HG03280 (cell line): Measurements from ENCODE around the gene TRAM2.
A peak's percentile ranks its signal among the peaks of the same experiment; 100 is the strongest.

Experiments
- ATAC-seq: cut with Tn5 transposase; IDR thresholded peaks from one replicate; pipeline ENCODE4 v1.9.1; 2021; ENCODE audit warnings: mild to moderate bottlenecking, moderate library complexity; ENCODE audit not compliant: unreplicated experiment

The TRAM2 gene, protein sequence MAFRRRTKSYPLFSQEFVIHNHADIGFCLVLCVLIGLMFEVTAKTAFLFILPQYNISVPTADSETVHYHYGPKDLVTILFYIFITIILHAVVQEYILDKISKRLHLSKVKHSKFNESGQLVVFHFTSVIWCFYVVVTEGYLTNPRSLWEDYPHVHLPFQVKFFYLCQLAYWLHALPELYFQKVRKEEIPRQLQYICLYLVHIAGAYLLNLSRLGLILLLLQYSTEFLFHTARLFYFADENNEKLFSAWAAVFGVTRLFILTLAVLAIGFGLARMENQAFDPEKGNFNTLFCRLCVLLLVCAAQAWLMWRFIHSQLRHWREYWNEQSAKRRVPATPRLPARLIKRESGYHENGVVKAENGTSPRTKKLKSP

DNA sequence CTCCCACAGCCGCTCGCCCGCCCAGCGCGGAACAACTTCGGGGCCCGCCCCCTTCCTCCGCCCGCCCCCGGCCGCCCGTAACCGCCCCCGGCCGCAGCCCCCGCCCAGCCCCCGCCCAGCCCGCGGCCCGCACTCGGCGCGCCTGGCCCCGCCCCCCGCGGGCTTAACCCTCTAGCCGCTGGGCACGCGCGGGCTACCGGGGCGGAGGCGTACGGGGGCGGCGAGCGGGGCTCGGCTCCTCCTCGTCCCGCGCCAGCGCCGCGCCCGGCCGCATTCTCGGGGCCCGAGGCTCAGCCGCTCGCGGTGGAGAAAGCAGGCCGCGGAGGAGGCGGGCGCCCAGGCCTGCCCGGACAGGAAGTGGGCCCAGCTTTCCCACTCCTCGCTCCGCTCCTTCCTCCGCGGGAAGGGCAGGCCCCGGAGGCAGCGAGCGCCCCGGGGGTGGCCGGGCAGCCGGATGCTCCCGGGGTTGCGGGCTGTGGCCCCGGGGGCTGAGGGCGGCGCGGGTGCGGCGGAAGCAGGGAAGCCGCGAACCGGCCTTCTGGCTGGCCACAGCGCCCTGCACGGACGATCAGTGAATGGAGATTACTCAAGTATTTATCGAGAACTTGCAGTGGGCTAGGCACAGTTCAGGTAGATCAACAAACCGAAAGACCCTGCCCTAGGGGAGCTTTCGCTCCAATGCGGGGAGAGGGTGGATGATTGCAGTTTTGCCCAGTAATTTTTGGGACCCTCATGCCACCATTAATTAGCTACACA lies at the start of gene TRAM2:
Gene TRAM2 (minus strand): TSS at position 39 of the 756 bp plus-strand sequence. CDS start 145 bp downstream, outside the sequence.
- ATAC-seq: peak; percentile 55

DNA sequence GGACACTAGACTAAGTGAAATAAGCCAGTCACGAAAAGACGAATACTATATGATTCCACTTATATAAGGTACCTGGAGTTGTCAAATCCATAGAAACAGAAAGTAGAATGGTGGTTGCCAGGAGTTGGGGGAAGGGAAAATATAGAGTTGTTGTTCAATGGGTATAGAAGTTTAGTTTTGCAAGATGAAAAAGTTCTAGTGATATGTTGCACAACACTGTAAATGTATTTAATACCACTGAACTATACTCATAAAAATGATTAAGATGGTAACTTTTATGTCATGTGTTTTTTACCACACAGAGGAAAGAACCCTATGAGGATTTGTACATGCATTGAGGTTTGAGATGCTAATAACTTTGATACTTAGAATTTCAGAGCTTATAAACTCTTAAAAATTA lies 46.0 kb upstream of the TRAM2 start:
- ATAC-seq: no peak

DNA sequence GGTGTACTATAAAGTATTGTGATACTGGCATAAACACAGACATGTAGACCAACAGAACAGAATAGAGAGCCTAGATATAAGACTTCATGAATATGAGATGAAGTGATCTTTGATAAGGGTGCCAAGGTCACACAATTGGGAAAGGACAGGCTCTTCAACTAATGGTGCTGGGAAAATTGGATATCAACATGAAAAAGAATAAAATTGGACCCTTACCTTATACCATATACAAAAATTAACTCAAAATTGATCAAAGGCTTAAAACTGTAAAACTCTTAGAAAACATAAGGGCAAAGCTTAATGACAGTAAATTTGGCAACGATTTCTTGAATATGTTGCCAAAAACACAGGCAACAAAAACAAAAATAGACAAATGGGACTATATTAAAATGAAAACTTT lies 44.8 kb upstream of the TRAM2 start:
- ATAC-seq: no peak

DNA sequence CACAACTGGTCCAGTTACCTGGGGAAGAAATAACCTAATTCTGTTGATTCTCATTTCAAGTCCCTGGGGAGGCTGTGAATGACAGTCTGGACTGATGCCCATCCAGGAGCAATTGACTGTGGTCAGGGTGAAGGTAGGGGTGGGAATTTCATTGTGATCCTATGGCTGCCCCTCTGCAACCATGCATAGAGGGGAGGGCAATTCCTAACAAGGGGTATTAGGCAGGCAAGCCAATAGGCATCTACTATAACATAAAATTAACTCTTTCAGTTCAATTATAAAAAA lies 44.0 kb upstream of the TRAM2 start:
- no peak for ATAC-seq

DNA sequence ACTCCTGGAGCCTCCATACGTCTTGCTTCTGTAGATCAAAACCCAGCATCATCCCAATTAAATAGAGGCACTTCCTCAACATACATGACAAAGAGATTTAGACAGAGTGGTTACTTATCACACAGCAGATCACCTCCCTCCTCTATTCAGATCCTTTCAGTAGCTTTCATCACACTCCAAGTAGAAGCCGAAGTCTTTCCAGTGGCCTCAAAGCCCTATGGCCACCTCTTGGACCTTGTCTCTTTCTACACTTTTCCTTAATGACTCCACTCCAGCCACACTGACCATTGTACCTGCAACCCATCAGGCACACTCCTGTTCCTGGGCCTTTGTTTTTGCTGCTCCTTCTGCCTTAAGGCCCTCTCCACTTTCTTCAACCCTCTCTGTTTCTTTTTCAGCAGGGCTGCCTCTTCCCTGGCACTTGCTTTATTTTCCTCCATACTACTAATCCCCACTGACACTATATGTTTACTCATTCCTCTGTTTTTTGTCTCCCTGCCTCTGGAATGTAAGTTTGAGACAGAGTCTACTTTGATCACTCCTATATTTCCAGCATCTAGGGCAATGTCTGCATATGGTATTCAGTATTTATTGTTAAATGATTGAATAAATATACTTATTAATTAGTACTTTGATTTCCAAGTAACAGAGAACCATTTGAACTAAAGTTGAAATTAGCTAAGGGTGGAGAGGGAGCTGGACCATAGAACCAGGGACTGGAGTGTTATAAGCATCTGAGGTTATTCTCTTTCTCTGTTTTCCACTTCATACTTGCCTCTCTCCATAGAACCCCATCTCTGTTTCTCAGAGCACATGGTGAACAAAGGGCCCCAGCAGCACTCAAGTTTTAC lies 43.4 kb upstream of the TRAM2 start:
- ATAC-seq: no peak

DNA sequence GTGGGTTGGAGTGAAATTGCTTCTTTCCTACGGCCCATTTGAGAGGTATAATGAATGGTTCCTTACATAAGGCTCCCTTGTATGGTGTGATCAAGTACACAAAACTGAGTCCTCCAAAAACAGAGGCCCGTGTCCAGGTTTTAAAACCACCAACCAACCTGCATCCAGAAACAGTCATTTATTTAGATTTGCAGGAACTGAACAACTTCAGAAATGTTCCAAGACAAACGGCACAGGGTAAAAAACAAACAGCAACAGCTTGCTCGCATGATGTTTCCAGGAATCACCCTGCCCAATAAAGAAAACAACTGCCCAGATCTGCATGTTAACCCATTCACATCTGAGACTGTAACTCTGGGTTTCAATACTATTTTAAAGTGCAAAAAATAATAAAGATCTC lies 40.2 kb upstream of the TRAM2 start:
- no peak for ATAC-seq

DNA sequence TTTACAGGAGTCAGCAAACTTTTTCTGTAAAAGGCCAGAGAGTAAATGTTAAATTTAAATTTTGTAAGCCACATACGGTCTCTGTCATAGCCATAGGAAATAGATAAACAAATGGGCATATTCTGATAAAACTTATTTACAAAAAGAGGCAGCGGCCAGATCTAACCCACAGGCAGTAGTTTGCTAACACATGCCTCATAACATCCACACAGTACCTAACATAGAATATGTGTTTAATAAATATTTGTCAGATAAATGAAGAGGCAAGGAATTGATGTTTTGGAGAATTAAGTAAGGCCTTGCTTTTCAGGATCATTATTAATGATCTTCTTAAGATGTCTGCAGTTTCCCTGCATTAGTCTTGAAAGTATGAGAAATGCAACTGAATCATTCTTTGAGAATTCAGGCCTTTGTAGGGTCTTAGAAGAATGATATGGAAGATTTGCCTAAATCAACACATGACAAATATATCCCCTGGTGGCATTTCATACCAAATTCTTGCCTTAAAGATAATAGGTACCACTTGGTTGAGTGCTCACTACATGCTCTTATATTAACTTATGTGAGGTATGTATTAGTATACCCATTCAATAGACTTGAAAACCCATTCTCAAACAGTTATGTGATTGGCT lies 39.3 kb upstream of the TRAM2 start:
- no peak for ATAC-seq

DNA sequence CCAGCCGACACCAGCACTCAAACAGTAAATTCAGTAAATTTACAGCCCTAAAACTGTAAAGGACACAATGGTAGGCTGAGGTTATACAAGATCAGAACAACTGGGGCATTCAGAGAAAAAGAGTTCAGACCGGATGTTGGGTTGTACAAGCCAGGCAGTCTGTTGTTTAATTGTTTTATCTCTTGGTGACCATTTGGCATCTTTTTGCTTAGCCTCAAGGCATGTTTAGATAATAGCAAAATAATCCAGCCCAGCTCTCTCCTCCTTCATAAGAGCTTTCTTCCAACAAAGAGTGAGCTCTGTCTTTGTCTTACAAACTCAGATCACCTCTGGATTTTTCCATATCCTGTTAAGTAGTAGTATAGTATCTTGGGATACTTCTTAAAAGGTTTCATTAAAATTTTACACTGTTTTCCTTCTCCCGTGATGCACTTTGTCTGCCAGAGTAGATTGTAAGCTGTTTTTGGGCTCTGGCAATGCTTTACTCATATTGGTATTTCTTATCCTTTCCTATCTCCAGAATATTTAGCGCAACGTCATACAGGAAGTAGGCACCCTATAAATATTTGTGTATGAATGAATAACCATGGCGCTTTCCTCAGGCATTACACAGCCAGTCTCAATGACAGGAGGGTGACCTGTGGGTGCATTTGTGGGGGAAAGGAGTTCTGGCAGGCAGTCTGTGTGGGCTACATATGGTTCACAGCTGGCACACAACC lies 35.6 kb upstream of the TRAM2 start:
- ATAC-seq: no peak

DNA sequence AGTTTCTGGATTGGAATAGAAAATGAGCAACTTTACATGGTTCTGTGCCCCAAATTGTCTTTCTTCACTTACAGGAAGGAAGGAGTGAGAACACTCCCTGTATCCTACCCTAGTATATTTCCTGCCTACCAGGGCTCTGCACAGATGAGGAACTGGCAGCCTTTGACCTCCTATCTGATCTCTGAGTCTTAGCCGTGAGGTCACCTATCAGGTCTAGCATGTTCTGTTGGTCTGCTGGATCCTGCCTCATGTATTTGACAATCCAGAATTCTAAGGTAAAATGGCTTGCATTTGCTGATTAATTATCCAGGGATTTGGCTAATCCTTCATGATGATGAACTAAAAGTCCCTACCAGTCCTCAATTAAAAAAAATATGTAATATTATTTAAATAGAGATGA lies 35.0 kb upstream of the TRAM2 start:
- ATAC-seq: no peak

DNA sequence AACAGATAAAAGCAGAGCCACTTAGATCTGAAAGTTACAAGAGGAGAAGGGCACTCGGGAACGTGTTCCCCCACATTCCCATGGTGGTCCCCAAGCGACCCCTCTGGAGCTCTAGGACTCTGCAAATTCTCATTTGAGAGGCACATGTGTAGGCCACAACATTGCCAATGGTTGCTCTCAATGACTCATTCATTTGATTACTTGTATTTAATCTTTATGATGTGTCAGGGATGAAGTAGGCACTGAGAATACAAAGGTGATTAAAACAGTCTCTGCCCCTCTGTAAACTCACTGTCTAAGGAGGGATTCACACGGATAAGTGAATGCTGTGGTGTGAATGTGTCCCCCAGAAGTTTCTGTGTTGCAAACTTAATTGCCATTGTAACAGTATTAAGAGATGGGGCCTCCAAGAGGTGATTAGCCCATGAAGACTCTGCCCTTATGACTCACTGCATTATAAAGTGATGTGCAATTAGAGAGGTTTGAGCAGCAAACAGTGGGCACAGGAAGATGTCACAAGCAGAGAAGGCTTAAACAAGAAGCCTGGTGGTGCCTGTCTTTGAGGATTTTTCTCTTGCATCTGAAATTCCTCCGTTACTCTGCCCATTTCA lies 34.0 kb upstream of the TRAM2 start:
- no peak for ATAC-seq

DNA sequence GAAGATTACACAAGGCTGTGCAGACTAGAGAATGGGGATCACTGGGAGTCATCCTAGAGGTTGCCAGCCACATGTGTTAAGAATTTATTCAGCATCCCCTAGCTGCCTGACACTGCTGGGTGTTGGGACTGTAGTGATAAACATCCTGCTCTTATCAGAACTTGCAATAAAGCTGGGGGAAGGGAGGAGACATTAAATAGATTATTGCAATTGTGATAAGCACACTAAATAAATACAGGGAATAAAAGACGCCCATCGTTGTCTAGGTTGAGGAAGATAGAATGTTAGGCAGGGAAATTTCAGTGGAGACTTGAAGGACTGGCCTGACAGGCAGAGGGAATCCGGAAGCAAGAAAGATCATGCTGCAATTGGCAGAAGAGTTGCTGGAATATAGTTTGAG lies 33.2 kb upstream of the TRAM2 start:
- no peak for ATAC-seq

DNA sequence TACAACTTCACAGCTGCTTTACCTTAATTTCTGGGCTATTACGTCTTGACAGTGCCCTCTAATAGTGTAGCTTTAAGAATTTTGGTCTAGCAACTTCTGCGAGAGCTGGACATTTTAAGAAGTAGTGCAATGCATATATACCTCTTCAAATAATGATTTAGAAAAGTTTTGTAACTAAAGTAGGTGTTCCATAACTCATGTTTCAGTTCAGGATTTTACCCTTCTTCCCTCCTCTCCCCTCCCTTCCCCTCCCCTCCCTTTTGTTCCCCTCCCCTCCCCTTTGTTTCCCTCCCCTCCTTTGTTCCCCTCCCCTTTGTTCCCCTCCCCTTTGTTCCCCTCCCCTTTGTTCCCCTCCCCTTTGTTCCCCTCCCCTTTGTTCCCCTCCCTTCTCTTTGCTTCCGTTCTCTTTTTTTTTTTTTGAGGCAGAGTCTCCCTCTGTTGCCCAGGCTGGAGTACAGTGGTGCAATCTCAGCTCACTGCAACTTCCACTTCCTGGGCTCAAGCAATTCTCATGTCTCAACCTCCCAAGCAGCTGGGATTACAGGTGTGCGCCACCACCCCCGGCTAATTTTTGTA lies 28.8 kb upstream of the TRAM2 start:
- ATAC-seq: no peak

DNA sequence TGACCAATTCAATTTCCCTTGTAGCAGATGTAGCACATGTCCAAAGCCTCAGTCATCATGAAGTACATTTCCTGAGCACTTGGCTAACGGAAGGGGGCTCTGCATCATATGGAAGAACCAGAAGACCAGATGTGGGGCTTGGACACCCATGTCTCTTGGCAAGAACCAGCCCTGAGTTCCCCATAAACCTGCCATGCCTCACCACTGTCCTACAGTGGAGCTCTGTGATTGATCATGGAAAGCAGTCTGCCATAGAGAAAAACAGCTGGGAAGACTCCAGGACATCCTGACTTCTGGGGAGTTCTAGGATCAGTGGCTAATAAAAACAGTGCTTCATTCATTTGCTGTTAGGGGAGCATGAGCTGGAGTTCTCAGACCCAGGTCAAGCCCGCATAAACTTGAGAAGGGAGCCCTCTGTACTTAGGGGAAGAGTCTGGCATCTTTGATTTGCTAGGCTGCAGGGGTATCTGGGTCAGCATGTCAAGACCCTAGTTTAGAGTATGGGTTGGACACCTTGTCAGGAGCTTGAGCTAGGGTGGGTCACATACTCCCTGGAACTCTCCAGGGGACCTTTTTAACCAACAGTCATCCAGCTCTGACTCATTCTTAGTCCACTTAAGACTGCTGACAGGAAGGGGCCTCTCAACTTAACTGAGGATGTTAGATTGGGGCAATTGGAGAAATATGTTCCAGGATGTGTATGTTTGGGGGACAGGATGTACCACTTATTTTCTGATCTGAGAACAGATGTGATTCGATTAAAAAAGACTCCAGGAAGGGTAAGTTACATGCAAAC lies 26.3 kb upstream of the TRAM2 start:
- ATAC-seq: no peak

DNA sequence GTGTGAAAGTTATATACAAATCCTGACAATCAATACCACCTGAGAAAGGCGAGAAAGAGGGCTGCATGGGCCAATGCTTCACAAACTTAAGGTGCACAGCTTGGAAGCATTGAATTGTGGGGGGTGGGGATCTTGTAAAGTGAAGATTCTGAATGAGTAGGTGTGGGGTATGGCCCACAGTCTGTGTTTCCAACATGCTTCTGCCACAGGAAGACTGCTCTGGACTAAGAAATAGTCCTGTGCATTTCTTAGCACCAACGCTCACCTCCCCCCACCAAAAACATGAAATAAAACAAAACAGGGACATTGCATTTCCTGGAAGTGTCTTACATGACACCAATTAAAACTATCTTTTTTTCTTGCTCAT lies 21.9 kb upstream of the TRAM2 start:
- no peak for ATAC-seq

DNA sequence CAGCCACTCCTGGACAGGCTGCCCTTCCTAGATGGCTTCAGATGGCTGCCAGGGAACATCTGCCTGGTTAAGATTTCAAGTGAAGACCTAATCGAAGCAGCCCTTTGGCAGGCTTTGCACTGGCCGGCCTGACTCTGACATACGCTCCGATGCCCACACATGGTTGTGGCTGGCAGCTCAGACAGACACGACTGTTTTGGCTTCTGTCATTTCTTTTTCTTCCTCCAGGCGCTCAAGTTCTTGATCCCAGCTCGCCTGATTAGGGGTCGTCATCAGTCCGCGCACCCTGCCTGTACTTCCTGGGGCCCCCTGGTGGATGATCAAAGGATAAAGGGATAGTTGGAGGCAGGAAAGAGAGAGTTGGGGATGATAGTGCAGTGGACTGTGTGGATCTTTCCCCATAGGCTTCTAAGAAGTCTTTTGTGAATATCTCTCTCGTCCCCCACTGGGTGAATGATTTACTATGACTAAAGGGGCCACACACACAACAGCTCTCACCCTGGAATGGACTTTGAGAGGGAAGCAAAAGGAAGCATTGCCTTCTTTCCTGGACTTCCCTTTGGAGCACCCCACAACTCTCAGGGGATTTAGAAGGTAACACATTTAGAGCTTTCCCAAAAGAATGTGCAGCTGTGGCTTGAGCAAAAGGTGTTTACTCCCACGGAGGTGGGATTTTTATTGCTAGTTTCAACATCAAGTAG lies 21.4 kb upstream of the TRAM2 start:
- ATAC-seq: peak; percentile 40

DNA sequence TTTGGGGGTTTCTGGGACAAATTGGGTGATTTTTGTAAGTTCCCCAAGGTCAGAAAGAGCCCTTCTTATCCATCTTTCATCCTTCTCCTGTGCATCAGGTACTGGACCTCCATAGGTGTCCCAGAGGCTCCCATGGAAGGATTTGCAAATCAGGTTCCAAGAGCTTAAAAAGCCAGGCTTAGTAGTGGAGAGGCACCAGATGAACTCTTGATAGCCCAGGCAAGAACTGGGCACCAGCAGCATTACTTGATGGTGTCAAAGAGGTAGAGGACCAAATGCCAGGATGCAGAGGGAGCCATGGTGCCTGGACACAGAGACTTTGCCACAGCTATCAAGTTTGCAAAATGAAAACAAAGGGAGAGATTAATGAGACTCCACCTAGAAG lies 20.9 kb upstream of the TRAM2 start:
- no peak for ATAC-seq

DNA sequence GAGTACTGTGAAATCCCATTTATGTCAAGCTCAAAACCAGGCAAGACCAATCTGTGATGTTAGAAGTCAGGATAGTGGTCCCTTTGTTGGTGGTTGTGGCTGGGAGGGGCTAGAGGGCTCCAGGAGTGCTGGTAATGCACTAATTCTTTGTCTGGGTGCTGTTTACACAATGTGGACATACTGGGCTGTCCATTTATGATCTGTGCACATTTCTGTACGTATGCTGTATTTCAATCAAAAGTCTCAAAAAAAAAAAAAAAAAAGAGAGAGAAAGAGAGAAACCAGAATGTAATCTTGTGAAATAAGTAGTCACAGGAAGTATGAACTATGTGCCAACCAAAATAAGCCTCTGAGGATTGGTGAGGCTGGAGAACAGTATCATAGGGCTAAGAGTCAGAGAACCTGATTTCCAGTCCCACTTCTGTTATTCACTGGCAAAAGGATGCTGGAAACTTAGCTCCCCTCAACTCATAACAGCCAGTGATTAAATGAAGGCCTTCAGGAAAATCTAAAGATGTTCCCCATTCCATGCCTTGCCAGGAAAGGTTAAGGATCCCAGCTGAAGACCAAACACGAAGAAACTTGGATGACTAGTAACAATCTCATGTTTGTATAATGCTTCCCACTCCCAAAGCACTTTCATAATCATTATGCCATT lies 19.6 kb upstream of the TRAM2 start:
- ATAC-seq: no peak

DNA sequence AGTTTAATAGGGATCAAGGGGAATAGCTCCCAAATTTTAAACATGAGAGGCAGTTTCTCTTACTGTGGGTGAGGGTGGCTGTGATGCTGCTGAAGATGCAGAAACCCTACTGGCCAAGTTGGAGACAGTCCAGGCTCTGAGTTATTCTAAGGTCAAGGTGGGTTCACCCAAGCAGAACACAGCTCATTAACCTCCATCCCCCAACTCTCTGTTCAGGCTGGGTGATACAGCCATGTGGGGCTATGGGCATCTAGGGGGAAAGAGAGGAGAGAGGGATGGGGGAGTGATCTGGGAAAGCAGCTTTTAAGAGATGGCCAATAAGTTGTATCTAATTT lies 18.9 kb upstream of the TRAM2 start:
- peak; percentile 67 for ATAC-seq
